ENCODE data around the gene MXD3.
"Not testable (repeated sequence)": the region's sequence is repeated elsewhere in the genome, so short reads cannot be mapped to it uniquely, and the experiment has no call there.

The MXD3 gene

DNA sequence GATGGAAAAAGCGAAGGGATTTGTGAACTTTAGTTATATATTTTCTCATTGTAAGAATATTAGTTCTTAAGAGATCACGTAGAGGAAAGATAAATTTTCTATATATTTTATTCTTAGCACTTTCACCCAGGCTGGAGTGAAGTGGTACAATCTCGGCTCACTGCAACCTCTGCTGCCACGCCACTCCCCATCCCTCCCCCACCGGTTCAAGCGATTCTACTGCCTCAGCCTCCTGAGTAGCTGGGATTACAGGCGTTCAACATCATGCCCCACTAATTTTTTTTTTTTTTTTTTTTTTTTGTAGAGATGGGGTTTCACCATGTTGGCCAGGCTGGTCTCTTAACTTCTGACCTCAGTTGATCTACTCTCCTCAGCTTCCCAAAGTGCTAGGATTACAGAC lies 50.7 kb downstream of the MXD3 start:
- no peak for DNase-seq

DNA sequence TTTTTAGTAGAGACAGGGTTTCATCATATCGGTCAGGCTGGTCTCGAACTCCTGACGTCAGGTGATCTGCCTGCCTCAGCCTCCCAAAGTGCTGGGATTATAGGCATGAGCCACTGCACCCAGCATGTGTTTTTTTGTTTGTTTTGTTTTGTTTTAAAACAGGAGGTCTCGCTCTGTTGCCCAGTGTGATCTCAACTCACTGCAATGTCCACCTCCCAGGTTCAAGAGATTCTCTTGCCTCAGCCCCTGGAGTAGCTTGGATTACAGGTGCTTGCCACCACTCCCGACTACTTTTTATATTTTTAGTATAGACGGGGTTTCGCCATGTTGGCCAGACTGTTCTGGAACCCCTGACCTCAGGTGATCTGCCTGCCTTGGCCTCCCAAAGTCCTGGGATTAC lies 53.0 kb downstream of the MXD3 start:
- not testable (repeated sequence) for DNase-seq
